SKM-1 treated with dmso at 0.1 percent for 144 hours (cell line): ENCODE measurements around the gene BCAN.

ENCODE experiments used
- DNase-seq: peaks from one replicate; lab custom pipeline; 2025; ENCODE audit not compliant: unreplicated experiment; lab: John Stamatoyannopoulos, UW

BCAN gene

GRCh38 chr1:156693848-156694689 lies 52.2 kb downstream of the BCAN start:
- no peak for DNase-seq

- no peak for DNase-seq
Observed at GRCh38 chr1:156694690-156694962, 52.7 kb downstream of the BCAN start.

DNA sequence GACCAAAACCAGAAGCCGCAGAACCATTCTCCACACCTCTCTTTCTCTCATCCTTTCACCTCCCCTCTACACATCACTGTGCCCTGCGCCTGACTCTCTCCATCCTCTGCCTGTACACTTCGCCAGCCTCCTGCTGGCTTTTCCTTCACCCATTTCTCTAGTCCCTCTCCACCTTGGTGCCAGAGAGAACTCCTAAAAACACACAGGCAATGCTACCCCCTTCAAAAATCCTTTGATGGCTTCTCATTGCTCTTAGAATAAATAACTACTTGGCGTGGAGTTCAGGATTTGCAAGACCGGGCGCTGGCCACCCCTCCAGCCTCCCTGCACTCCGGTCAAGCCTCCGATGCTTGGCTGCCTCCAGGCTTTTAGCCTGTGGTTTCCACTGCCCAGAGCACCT lies 54.8 kb downstream of the BCAN start:
- no peak for DNase-seq

- DNase-seq: no peak
Observed at GRCh38 chr1:156697481-156697880, 55.6 kb downstream of the BCAN start.

- DNase-seq: no peak
Observed at GRCh38 chr1:156698995-156699394, 57.1 kb downstream of the BCAN start.

DNA sequence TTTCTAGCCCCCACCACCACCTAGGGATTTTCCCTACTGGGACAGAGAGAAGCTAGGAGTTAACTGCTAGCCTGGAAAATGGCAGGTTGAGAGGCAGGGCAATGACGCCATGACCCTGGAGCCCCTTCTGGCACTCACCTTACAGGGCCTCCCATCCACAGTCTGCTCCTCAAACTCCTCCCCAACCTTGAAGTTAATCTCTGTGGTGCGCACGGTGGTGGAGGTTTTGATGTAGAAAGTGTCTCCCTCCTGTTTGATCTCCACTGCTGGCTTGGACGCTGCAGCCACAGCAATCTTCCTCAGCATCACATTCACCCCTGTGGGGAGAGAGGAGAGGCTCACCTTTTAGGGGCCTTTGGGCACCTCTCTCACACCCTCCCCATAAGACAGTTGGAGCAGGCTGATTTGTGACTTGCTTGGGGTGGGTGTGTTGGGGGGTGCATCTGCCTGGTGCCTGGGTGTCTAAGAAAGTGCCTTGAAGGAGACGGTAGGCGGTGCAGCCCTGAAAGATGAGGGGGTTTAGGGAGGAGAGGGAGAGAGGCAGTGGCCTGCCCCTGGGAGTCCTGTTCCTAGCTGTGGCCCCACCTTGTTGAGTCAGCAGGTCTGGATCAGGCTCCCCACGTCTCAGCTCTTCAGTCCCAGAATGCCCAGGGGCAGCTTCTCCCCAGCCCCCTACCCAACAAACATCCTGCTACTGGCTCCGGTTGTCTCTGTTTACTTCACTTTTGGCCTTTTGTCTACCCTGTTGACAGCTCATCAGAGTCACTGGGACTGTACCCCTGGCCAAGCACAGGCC lies 59.0 kb downstream of the BCAN start:
- no peak for DNase-seq

- DNase-seq: no peak
Observed at GRCh38 chr1:156703336-156703735, 61.4 kb downstream of the BCAN start.

DNA sequence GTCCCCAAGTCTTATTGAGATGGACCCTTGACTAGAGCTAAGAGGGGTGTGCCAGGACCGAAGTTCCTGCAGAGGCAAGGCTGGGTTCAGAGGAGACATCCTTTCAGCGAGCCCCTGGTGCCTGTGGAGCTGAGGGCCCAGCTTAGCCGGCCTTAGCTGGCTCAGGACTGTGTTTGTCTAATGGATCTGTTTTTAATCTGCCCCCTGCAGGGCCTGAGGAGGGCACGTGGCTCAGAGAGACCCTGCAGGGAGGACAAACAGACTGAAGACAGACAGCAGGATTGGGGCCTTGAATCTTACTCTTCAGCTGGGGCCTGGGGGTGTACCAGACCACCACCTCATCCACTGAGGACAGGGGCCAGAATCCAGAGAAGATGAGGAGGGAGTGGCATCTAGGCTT lies 61.8 kb downstream of the BCAN start:
- no peak for DNase-seq

DNA sequence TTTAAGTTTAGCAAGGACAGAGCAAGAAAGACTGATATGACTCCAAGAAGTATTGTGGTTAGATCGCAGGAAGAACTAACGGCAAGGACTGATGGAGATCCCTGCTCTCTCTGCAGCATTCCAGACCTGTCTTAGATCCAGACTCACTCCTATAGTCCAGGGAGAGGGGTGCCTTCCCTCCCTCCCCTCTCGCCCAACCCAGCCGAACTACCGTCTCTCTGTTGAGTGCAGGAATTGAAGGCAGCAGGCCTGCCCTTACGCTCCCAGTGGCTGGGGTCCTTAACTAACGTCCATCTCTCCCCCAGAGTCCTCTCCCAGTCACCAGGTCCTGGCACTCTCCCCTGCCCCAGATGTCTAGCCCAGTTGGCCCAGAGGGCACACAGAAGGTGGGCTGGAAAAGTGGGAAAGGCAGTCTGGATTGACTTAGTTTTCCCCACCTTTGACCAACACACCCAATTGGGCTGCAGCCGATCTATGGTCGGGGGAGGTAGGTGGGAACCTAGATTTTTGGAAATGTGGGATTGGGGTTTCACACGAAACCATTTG lies 62.3 kb downstream of the BCAN start:
- DNase-seq: no peak

GRCh38 chr1:156704930-156705320 lies 63.0 kb downstream of the BCAN start:
- DNase-seq: no peak

GRCh38 chr1:156705321-156705917 lies 63.5 kb downstream of the BCAN start, which contains the start of gene CRABP2:
Gene CRABP2 (minus strand): TSS chr1:156705583. CDS start chr1:156705446, 137 bp downstream.
- no peak for DNase-seq

DNA sequence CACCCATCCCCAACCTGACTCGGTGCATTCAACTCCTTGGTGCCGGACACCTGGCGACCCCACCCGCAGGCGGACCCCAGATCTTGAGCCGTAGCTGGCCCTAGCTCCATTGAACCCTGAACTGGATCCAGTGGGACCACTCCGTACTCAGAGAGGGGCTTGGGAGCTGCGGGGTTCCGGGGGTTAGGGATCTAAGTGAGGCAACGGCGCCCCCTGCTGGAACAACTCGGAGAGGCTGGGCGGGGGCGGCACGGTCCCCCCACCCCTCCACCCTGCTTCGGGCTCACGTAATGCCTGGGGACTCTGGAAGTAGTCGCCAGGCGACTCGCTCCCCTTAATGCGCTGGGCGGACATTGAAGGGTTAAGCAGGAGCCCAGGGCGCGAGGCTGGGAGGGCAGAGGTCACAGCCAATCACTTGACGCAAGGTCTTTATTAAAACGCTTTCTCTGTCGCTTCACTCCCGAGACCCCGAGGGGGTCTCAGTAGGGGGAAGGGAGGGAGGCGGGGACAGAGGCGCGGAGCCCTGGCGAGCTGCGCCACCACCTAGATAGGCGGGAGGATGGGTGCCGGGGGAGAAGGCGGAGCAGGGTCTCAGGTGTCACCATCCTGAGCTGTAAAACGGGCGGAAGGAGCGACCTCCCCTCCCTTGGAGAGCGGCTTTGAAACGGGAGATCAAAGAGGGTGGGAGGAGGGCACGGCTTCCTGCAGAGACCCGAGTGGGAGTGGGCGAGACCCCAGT lies 64.2 kb downstream of the BCAN start:
- peak; percentile 20 for DNase-seq

- DNase-seq: no peak
Observed at GRCh38 chr1:156706657-156707416, 64.9 kb downstream of the BCAN start.

DNA sequence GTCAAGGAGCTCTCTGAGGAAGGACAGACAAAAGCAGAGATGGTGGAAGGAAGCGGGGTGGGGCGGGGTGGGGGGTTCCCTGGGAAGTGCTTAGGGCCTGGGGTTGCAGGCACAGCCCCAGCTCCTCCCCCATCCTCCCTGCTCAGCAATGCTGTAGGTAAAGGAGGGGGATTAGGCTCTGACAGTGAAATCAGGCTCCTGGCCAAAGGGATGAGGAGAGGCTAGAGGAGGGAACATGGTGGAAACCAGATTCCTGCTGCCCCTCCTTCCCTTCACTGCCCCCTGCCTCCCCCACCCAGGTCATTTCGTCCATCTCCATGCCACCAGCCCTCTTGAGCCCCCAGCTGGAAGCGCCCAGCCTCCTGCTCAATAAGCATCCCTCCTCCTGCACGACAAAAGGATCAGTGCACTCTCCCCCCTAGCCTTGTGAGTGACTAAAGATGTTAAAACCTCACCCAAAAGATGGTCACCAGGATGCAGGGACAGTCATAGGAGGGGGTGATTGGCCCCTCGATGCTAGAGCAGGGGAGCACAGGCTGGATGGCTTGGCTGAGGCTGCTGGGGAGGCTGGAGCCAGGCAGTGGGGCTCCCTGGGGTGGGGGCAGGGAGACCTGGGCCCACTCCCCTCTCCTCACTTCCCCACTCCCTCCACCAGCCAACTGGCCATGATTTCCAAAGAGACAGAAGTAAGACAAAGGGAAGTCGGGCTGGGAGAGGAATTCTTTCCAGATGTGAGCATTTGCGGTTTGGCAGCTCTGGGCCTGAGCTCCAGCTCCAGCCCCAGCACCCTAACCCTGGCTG lies 65.7 kb downstream of the BCAN start:
- DNase-seq: no peak

DNA sequence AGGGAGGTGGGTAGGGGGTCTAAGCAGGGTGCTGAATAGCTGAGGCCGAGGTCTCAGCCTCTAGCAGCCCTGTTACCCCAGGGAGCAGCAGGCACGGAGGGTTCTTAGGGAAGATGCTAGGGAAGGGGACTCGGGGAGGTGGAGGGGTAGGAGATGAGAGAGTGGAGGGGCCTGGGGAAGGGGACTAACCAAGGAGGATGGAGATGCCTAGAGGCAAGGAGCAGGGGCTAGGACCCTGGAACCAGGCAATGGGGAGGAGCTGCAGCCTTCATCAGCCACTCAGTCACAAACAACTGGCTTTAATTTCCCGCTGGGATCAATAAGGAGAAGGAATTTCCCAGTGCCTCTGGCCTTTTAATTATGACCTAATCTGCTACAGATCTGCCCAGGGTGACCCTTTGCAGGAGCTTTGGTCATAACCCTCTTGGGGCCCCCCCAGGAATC lies 66.3 kb downstream of the BCAN start:
- DNase-seq: no peak

DNA sequence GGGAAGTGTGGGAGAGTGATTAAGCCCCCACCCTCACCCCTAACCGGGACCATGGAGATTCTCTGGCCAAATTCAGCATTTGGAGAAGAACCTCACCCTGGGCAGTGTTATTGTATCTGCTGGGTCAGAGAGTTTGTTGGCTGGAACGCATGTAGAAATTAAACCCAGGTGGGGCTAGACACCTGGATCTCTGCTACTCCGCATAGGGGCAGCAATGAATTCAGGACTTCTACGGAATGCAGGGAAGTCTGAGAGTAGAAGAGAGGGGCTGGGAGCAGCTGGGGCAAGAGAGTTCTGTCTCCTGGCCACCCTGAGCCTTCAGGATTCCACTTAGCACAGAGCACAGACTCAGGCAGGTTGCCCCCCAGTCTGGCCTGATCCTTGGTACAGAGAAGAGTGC lies 67.1 kb downstream of the BCAN start:
- no peak for DNase-seq
